Vagina (tissue), 2 donors: ENCODE results near the gene CADPS.

Source experiments
- POLR2A ChIP-seq, 2 donors: fragments of 450-650 bp; IDR thresholded peaks; one replicate each; pipeline ENCODE4 v1.6.1; 2017; ENCODE audit warnings: antibody characterized with exemption in 2 of 2, mild to moderate bottlenecking in 2 of 2, moderate library complexity in 2 of 2
- TF ChIP-seq, protein P1 (sequence below), 3 experiments: fragments of 450-650 bp in 2 of 3; fragments of 200-600 bp in 1 of 3; sonication (generic) in 1 of 3; IDR thresholded peaks; one replicate each; pipeline ENCODE4 v1.5.1; 2017 to 2019; ENCODE audit warnings: antibody characterized with exemption in 3 of 3, mild to moderate bottlenecking in 2 of 3, moderate library complexity in 2 of 3

DNA sequence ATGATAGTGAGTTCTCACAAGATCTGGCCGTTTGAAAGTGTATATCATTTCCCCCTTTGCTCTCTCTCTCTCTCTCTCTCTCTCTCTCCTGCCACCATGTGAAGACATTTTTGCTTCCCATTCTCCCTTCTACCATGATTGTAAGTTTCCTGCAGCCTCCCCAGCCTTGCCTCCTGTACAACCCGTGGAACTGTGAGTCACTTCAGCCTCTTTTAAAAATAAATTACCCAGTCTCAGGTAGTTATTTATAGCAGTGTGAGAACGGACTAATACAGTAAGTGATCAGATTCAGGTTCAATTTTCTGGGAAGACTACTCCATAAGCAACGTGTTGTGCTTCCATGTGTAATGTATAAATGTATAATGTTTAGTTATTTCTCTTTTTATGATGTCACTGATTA is 29.2 kb downstream of the CADPS start:
- TF ChIP-seq, protein P1, sequence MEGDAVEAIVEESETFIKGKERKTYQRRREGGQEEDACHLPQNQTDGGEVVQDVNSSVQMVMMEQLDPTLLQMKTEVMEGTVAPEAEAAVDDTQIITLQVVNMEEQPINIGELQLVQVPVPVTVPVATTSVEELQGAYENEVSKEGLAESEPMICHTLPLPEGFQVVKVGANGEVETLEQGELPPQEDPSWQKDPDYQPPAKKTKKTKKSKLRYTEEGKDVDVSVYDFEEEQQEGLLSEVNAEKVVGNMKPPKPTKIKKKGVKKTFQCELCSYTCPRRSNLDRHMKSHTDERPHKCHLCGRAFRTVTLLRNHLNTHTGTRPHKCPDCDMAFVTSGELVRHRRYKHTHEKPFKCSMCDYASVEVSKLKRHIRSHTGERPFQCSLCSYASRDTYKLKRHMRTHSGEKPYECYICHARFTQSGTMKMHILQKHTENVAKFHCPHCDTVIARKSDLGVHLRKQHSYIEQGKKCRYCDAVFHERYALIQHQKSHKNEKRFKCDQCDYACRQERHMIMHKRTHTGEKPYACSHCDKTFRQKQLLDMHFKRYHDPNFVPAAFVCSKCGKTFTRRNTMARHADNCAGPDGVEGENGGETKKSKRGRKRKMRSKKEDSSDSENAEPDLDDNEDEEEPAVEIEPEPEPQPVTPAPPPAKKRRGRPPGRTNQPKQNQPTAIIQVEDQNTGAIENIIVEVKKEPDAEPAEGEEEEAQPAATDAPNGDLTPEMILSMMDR (IDR thresholded peaks at IDR 0.05): no peak
- TF ChIP-seq POLR2A (IDR thresholded peaks at IDR 0.05): no peak
